ENCODE results near the gene PDSS1. TPM values are rescaled to one million over a fixed set of nuclear protein-coding genes. Genes with fewer than 3 reads are reported as not detected.
A peak's percentile ranks its signal among the peaks of the same experiment; 100 is the strongest.
"Not testable (repeated sequence)": the region's sequence is repeated elsewhere in the genome, so short reads cannot be mapped to it uniquely, and the experiment has no call there.

The PDSS1 gene
- 14.9 and 18.5 TPM in 2 replicates for polyA plus RNA-seq (2012; rRNA removed)
- polyA plus RNA-seq (2012; cell fraction: cytosol; rRNA removed), result 15.0 and 16.7 TPM in 2 replicates
- polyA plus RNA-seq (2012; cell fraction: nucleus; rRNA removed), result 16.0 and 20.9 TPM in 2 replicates

- H3K9me3 ChIP-seq, result no peaks in the 10 kb centered on the region
- CTCF ChIA-PET, result interaction anchor here (0.7 to 1.8 kb wide), 4 partner anchors 29 to 659 kb away, joined by 3 to 9 read pairs (median 7); partner anchors contain the start of gene ABI1
Measured at GRCh38 chr10:26697163-26697921, at the start of gene PDSS1. Gene PDSS1 (plus strand): TSS chr10:26697701. CDS start chr10:26697712, 11 bp downstream.

GRCh38 chr10:26648245-26648636 lies 49.3 kb upstream of the PDSS1 start:
- H3K27me3 ChIP-seq (ENCODE audit: insufficient read depth); H3K9ac ChIP-seq; H3K9me3 ChIP-seq; H3K4me1 ChIP-seq (ENCODE audit: control insufficient read depth in 1 of 2, insufficient read depth in 2 of 2, low read depth in 1 of 2, low read length in 1 of 2); H3K9me2 ChIP-seq; H3K36me3 ChIP-seq (replicated peaks in 1 of 2; ENCODE audit: control insufficient read depth in 1 of 2, insufficient read depth in 2 of 2, low read length in 1 of 2); H2AFZ ChIP-seq (ENCODE audit: low read depth); H3K4me2 ChIP-seq; H3F3A ChIP-seq (replicated peaks; ENCODE audit: insufficient read depth); POLR2A ChIA-PET; H3K4me3 ChIP-seq (ENCODE audit: low read depth in 2 of 2, low read length in 1 of 2); DNase-seq; H3K79me2 ChIP-seq (ENCODE audit: insufficient read depth); H3K27ac ChIP-seq (ENCODE audit: low read depth in 2 of 2, low read length in 1 of 2); H4K20me1 ChIP-seq (ENCODE audit: insufficient read depth); CTCF ChIA-PET: not testable (repeated sequence)
- WGBS (ENCODE audit: low lambda C conversion rate), result 24% methylated on average over 3 of the region's 3 CpGs

More at GRCh38 chr10:26697163-26697921, at the start of gene PDSS1:
- H3K27me3 ChIP-seq (ENCODE audit: insufficient read depth), result no peaks in the 10 kb centered on the region
- peak within 1 kb of the TSS; percentile 80 to 95 for H3K4me3 ChIP-seq (ENCODE audit: low read depth in 2 of 2, low read length in 1 of 2)
- peaks cover 5% of the 10 kb centered on the region for H3F3A ChIP-seq (replicated peaks; ENCODE audit: insufficient read depth)
- POLR2A ChIA-PET, result interaction anchor here (1.2 kb wide), 1 partner anchor 13 kb away, joined by 3 read pairs; no protein-coding TSS in a partner anchor
- peak within 1 kb of the TSS; percentile 99 for H2AFZ ChIP-seq (ENCODE audit: low read depth)
- DNase-seq, result peak; percentile 93
- TF ChIP-seq CHD2 (IDR thresholded peaks at IDR 0.05; ENCODE audit: low read length, partially characterized antibody) (no peak), ELF1 (IDR thresholded peaks at IDR 0.05) (peak; percentile 76), FOXJ3 (CRISPR knock-in tag; IDR thresholded peaks at IDR 0.05) (no peak), SIN3A (IDR thresholded peaks at IDR 0.05; ENCODE audit: borderline replicate concordance, low read depth, low read length) (no peak), GABPA (IDR thresholded peaks at IDR 0.05; ENCODE audit: low read depth) (peak; percentile 95), MEF2A (IDR thresholded peaks at IDR 0.05; ENCODE audit: borderline replicate concordance, low read depth) (peak; percentile 7; the same call in 1 of the 2 replicates), TAF1 (IDR thresholded peaks at IDR 0.05; ENCODE audit: borderline replicate concordance, low read depth, low read length) (peak; percentile 61; the same call in 1 of the 2 replicates), TCF12 (IDR thresholded peaks at IDR 0.05) (no peak), SMC3 (IDR thresholded peaks at IDR 0.05; ENCODE audit: low read depth, low read length) (no peak), POLR2AphosphoS5 (IDR thresholded peaks at IDR 0.05; ENCODE audit: low read depth, low read length) (peak; percentile 68), TEAD4 (IDR thresholded peaks at IDR 0.05; ENCODE audit: borderline replicate concordance, insufficient read depth) (no peak), MAX (IDR thresholded peaks at IDR 0.05; ENCODE audit: low read depth) (peak; percentile 59)
- peak within 1 kb of the TSS; percentile 69 to 93 for H3K27ac ChIP-seq (ENCODE audit: low read depth in 2 of 2, low read length in 1 of 2)
- H3K4me2 ChIP-seq, result peak within 1 kb of the TSS; percentile 90
- H3K9ac ChIP-seq, result peak within 1 kb of the TSS; percentile 74
- no peaks in the 10 kb centered on the region for H3K9me2 ChIP-seq
- H4K20me1 ChIP-seq (ENCODE audit: insufficient read depth), result no peaks in the 10 kb centered on the region
- H3K4me1 ChIP-seq (ENCODE audit: control insufficient read depth in 1 of 2, insufficient read depth in 2 of 2, low read depth in 1 of 2, low read length in 1 of 2), result peaks cover 0 to 6% of the 10 kb centered on the region in 2 experiments; a peak in 1 of 4 replicates
- H3K79me2 ChIP-seq (ENCODE audit: insufficient read depth), result peaks cover 45% of the 10 kb centered on the region
- no peaks in the 10 kb centered on the region for H3K36me3 ChIP-seq (replicated peaks in 1 of 2; ENCODE audit: control insufficient read depth in 1 of 2, insufficient read depth in 2 of 2, low read length in 1 of 2)
- 8% methylated on average over 9 of the region's 82 CpGs for WGBS (ENCODE audit: low lambda C conversion rate)

Measured in SK-N-SH (cell line).